ENCODE data around the gene IL10.

Gene IL10

DNA sequence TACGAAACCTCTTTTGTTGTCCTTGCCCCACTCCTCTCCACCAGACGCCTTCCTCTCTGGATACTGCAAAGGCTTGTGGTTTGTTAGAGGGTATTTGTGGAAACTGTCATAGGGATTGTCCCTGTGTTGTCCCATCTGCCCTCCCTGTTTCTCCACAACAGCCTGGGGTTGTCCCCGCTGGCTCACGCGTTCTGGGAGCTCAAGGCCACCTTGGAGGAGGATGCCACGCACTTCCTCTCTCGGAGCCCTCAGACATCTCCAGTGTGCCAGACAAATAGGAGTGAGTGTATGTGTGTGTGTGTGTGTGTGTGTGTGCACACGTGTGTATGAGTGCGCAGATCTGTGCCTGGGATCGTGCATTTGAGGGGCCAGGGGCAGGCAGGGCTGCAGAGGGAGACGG lies 39.3 kb downstream of the IL10 start:
- no peak for DNase-seq

DNA sequence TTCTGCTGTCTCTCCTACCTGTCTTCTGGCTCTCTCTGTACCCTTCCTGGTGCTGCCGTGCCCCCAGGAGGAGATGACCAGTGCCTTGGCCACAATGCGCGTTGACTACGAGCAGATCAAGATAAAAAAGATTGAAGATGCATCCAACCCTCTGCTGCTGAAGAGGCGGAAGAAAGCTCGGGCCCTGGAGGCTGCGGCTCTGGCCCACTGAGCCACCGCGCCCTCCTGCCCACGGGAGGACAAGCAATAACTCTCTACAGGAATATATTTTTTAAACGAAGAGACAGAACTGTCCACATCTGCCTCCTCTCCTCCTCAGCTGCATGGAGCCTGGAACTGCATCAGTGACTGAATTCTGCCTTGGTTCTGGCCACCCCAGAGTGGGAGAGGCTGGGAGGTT lies 39.8 kb downstream of the IL10 start:
- DNase-seq: no peak

DNA sequence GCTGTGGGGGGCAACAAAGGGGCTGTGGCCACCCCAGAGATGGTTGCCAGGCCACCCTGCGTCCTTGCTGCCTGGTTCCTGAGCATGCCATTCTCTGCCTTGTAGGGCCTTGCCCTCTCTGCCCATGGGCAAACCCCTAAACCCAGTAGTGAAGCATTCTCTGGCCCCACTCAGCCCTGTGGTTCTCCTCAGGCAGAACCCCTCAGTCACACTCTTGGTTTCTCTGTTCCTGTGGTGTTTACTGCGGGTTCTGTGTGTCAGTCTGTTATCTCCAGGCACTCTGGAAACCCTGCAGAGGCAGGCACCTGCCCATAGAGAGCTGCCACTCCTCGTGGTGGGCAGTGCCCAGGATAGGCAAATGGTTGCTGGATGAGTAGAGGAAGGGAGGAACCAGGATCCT lies 42.8 kb downstream of the IL10 start:
- DNase-seq: no peak

DNA sequence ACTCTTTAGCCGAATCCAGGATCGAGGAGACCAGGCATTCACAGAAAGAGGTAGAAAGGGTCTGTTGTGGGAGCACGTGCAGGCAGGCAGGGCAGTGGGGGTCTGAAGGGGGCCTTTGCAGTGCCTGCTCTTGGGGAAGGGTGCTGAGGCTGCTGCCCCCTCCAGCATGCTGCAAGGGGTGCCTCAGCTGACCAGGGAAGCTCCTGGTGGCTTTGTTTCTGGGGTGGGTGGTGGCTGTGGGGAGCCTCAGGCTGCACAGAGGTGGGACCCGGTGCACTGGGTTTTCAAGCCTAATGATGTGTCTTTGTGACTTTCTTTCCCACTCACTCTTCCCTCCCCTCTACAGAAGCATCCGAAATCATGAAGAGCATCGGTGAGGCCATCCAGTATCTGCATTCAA lies 43.2 kb downstream of the IL10 start:
- no peak for DNase-seq

DNA sequence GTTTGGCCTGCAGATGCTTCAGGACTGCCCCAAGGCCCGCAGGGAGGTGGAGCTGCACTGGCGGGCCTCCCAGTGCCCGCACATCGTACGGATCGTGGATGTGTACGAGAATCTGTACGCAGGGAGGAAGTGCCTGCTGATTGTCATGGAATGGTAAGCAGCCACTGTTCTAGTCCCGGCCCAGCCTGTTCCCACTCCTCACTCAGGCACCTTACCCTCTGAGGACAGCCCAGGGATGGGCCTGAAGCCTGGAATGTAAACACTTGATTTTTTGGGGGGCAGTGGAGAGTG lies 43.7 kb downstream of the IL10 start:
- DNase-seq: no peak

DNA sequence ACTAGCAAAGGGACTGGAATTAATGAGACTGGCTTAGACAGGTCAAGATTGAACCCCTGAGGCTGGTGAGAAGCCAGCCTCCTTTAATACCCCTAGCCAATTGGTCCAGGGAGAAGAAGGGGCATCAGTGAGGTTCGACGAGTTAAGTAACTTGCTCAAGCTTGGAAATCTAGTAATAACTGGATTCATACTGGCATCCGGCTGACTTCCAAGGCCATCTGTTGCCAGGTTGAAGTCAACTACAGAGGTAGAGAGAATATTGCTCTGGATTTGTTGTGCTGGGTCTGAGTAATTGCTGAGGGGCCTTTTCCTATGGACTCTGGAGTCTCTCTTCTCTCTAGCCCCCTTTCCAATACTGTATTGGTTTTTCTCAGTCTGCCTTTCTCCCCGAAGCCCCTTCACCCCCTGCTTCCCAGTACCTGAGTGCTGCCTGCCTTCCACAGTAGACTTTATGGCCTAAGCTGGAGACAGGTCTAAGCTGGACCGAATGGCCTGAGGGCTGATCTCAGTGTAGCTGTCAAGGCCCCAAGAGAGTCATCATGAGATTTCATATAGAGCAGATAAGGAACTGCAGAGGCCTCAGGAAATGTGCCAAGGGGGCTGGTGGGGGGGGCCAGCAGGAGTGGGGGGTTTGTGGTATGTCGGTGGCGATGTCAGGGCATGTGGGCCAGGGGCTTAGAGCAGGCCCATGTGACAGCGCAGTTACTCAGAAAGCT lies 44.2 kb downstream of the IL10 start:
- no peak for DNase-seq

DNA sequence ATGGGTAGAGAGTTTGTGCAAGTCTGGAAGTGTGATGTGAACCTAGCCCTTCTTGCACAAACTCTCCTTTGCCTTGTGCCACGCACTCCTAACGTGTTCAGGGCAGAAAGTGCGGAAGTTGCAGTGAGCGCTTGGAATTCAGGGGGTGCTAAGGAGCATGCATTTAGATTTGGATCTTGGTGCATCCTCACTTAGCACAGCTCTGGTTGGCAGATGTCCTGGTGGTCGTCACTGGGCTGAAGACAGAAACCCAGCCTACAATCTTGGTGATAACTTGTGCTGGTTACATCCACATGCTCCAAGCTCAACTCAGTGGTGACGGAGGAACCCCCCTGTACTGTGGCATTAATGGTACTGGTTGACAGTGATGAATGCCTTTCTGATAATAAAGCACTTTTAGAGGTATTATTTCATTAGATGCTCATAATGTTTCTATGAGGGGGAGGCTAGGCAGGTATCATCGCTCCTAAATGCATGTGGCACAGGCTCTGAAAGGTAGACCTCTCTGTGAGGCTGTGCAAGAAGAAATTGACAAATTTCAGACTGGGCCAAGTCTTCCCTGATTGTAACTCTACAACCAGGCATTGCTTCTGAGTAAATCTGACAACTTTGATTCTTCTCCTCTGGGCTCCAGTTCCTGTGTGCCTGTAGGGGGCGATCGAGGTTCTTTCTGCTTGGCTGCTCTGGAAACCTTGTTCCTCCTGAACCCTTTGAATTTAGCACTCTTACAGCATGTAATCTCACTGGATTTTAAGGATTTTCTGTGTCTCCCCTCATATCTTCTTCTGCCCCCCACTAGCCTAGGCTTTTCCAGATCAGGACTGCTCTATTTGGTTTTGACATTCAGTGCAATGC lies 47.0 kb downstream of the IL10 start:
- DNase-seq: peak; percentile 26 to 64 (median 44)

DNA sequence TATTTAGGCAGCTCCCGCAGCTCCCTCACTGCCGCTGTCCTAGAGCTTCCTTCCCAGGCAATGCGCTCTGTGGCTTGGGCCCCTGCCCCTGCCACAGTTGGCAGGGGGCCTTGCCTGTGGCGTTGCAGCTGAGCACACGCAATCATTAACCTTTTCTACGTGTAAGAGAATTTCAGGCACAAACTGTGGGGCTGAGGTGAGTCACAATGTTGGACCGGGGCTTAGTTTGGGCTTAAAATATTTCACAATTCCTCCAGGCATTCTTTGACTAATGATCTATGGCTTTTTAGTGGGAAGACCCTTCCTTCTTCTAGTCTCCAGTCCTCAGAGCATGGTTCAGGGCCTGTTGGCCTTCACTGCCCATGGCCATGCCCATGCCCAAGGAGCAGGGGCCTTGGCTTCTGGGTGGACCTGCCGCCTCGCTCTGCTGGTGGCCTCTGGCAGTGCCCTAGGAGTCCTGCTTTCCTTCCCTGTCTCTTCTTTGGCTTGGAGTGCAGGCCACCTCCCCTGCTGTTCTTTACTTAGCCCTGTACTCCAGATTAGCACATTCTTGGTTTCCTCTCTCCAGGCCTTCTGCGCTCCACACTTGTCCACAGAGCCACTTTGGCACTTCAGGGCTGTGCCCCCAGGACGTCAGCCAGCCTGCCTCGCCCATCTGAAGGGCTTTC lies 48.4 kb downstream of the IL10 start:
- DNase-seq: no peak

DNA sequence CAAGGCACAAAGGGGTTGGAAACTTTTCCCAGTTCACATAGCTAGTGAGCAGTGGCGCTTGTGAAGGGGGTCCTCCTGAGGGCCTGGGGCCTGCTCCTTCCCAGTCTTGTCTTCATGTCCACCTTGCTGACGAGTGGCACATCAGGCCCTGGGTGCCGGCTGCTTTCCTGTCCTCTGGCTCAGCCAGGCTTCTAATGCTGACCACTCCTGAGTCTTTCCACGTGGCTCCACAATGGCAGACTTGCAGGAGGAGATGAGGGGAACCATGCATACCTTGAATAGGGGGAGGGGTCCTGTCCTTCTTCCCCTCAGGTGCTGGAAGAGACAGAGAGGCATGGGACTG lies 48.9 kb downstream of the IL10 start:
- no peak for DNase-seq

DNA sequence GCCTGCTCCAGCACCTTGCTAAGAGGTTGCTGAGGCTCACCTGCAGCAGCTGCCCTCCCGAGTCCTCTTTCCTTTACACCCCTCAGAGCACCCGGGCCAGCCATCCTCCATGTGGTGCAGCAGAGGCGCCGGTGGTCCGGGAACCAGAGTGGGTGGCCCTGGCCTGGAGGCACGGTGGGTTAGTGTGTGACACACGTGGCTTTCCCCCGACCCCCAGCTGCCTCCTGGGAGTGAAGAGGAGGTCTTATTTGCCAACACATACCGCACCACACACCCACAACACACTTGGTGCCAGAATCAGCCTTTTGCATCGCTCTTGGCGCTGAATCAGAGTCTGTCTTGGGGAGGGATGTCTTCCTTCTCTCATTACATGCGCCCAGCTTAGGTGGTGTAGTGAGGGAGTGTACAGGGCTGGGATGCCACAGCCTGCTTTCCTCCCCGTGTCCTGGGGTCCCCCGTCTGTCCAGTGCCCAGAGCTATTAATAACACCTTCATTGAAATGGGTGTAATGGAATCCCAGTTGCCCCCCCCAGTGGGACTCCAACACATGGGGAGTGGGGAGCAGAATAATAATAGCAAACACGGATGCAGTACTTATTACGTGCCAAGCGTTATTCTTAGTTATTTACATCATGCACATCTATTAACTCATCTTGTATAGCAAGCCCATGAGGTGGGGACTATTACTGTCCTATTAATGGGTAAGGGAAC lies 49.4 kb downstream of the IL10 start:
- DNase-seq: no peak

DNA sequence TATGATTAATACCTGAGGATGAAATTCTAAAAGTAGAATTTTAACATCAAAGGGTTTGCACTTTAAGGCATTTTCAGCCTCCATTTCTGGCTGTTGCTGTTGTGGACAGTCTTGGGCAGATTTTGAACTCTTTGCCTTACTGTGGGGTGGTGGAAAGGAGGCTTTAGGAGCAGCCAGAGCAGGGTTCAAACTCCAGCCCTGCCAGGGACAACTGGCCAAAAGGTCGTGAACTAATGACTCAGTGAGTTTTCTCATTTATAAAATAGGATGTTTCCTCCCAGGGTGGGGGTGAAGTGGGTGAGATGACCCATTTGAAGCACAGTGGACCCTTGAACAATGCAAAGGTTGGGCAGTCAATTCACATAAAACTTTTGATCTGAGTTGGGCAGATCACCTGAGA lies 50.8 kb downstream of the IL10 start:
- DNase-seq: no peak

DNA sequence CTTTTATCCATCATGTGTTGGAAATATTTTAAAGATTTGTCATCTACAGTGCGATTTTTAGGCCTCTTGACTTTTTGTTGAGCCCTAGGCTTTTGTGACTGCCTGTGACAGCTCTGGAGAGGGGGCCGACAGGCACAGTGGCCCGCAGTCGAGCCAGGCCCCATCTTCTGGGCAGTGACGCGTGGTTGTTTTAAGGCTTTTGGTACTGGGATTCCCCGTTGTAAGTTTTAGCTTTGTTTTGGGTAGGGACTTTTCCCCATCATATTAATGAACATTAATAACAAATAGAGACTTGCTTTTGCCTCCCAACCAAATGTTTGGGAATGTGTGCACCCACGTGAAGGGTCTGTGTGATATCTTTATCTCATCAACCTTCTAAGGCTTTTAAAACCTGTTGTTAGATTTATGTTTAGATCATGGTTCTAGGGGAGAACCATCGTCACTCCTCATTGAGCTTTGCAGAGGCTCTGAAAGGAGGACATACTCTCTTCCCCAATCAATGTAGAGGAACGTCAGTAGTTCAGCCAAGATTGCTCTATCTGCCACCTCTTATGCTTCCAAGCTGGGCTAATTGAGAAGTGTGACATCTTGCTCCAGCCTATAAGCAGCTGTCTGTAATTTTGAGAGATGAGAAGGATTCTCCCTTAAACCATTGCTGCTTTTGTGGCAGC lies 53.0 kb downstream of the IL10 start:
- DNase-seq: no peak

DNA sequence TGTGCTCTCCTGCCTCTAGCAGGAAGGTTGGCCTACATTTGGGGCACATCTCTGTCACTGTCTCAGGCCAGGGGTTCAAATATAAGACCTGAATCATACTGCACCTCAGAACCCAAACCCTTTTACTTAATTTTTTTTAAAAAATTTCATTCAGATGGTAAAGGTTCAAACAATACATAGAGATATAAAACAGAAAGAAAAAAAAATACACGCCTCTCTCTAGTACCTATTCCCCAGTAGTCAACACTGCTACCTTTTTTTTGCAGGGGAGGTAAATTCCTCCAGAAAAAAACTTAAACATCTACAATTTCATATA lies 54.7 kb downstream of the IL10 start:
- DNase-seq: no peak

All from stimulated activated naive CD4-positive, alpha-beta T cell (primary cell).